CD4-positive, CD25-positive, alpha-beta regulatory T cell (primary cell): ENCODE results near the gene PIGQ. TPM values are rescaled to one million over a fixed set of nuclear protein-coding genes. Genes with fewer than 3 reads are reported as not detected.

Source experiments
- ATAC-seq, 2 donors: fragments of 150-1000 bp; cut with Tn5 transposase; one replicate each; pipeline ENCODE4 v1.10.0; 2021; ENCODE audit warnings: low read depth in 2 of 2, moderate number of reproducible peaks in 2 of 2, moderate library complexity in 1 of 2
- DNase-seq, 3 donors: peaks; one replicate each; pipeline versions ENCODE4 v3.0.0 to v3.0.0-alpha.2; 2012 to 2022; ENCODE audit warnings: mixed read lengths in 1 of 3
- H3K27ac ChIP-seq: one replicate; pipeline ENCODE4 v1.7.0; 2013; ENCODE audit warnings: mild to moderate bottlenecking, low read length; ENCODE audit not compliant: insufficient read depth, poor library complexity, severe bottlenecking
- H3K27me3 ChIP-seq: one replicate; pipeline ENCODE4 v1.7.0; 2013; ENCODE audit warnings: low read length; ENCODE audit not compliant: control insufficient read depth, insufficient read depth
- H3K36me3 ChIP-seq: one replicate; pipeline ENCODE4 v1.7.0; 2013; ENCODE audit warnings: mild to moderate bottlenecking, low read length, moderate library complexity; ENCODE audit not compliant: control insufficient read depth, insufficient read depth
- H3K4me1 ChIP-seq: 2 replicates; pipeline ENCODE4 v1.7.0; 2013; ENCODE audit warnings: mild to moderate bottlenecking, low read length; ENCODE audit not compliant: insufficient read depth, control insufficient read depth, poor library complexity, severe bottlenecking
- H3K4me3 ChIP-seq: one replicate; pipeline ENCODE4 v1.7.0; 2013; ENCODE audit warnings: low read depth, mild to moderate bottlenecking, low read length, moderate library complexity
- H3K9me3 ChIP-seq, 2 experiments: 1 replicate in 1 of 2; 2 replicates in 1 of 2; pipeline ENCODE4 v1.7.0; 2013; ENCODE audit warnings: low read length in 2 of 2, mild to moderate bottlenecking in 1 of 2, moderate library complexity in 1 of 2; ENCODE audit not compliant: control insufficient read depth in 2 of 2
- H3K27ac Mint-ChIP-seq, 3 donors: one replicate each; pipeline ENCODE4 v1.8.0; 2020 to 2022; ENCODE audit warnings: mild to moderate bottlenecking in 3 of 3, mixed read lengths in 3 of 3, moderate library complexity in 2 of 3
- H3K27me3 Mint-ChIP-seq: one replicate; pipeline ENCODE4 v1.8.0; 2022; ENCODE audit warnings: mild to moderate bottlenecking, mixed read lengths
- H3K36me3 Mint-ChIP-seq: one replicate; pipeline ENCODE4 v1.8.0; 2020; ENCODE audit warnings: mixed read lengths
- H3K4me1 Mint-ChIP-seq, 4 donors: one replicate each; pipeline ENCODE4 v1.8.0; 2020 to 2022; ENCODE audit warnings: mixed read lengths in 4 of 4, mild to moderate bottlenecking in 1 of 4
- H3K4me3 Mint-ChIP-seq, 4 donors: one replicate each; pipeline ENCODE4 v1.8.0; 2020 to 2022; ENCODE audit warnings: mild to moderate bottlenecking in 4 of 4, mixed read lengths in 4 of 4, moderate library complexity in 3 of 4
- H3K9me3 Mint-ChIP-seq, 7 donors: one replicate each; pipeline ENCODE4 v1.8.0; 2020 to 2022; ENCODE audit warnings: mixed read lengths in 7 of 7, mild to moderate bottlenecking in 3 of 7, moderate library complexity in 2 of 7
- polyA plus RNA-seq, 4 donors: library from polyadenylated mRNA; unstranded; fragments of 300-500 nt; fragmentation: Illumina TruSeq; gene quantifications; one replicate each; pipeline ENCODE4 v1.2.3, GENCODE V29; 2021
- total RNA-seq: library from RNA; stranded (reverse); gene quantifications from one replicate; pipeline ENCODE4 v1.2.3, GENCODE V29; 2022

PIGQ gene
- total and polyA plus RNA-seq, 5 donors from 2014 or later = 11.6 to 25.7 (median 13.1) TPM

GRCh38 chr16:575354-576196 lies 5.8 kb downstream of the PIGQ start:
- H3K9me3 Mint-ChIP-seq = peaks cover 0 to 2% (median 0%) of the 10 kb centered on the region in 7 donors
- H3K27me3 Mint-ChIP-seq = no peaks in the 10 kb centered on the region
- peaks cover 0 to 16% (median 15%) of the 10 kb centered on the region in 4 donors for H3K4me1 Mint-ChIP-seq
- Histone ChIP-seq H3K36me3 (peaks cover 3% of the 10 kb centered on the region), H3K9me3 (no peaks in the 10 kb centered on the region), H3K27ac (no peak overlapping the region), H3K4me1 (peaks cover 9% of the 10 kb centered on the region), H3K27me3 (no peaks in the 10 kb centered on the region), H3K4me3 (no peak overlapping the region)
- no peak for DNase-seq
- H3K36me3 Mint-ChIP-seq = no peaks in the 10 kb centered on the region
- no peak overlapping the region for H3K4me3 Mint-ChIP-seq
- no peak for ATAC-seq
- H3K27ac Mint-ChIP-seq = no peak overlapping the region

- ATAC-seq (no peak), DNase-seq (no peak)
- Histone ChIP-seq H3K27ac (no peak overlapping the region), H3K4me1 (peaks cover 3% of the 10 kb centered on the region), H3K9me3 (no peaks in the 10 kb centered on the region), H3K4me3 (no peak overlapping the region), H3K36me3 (peaks cover 3% of the 10 kb centered on the region), H3K27me3 (no peaks in the 10 kb centered on the region)
- no peak overlapping the region for H3K27ac Mint-ChIP-seq
- H3K9me3 Mint-ChIP-seq = peaks cover 0 to 2% (median 0%) of the 10 kb centered on the region in 7 donors
- H3K27me3 Mint-ChIP-seq = no peaks in the 10 kb centered on the region
- no peaks in the 10 kb centered on the region for H3K36me3 Mint-ChIP-seq
- peaks cover 0 to 9% (median 8%) of the 10 kb centered on the region in 4 donors for H3K4me1 Mint-ChIP-seq
- no peak overlapping the region for H3K4me3 Mint-ChIP-seq
Observed at GRCh38 chr16:576197-576822, 6.5 kb downstream of the PIGQ start.

GRCh38 chr16:576823-577201 lies 7.0 kb downstream of the PIGQ start:
- no peaks in the 10 kb centered on the region for H3K27me3 ChIP-seq
- no peak for ATAC-seq
- no peaks in the 10 kb centered on the region for H3K27me3 Mint-ChIP-seq
- DNase-seq = no peak
- H3K9me3 ChIP-seq = no peaks in the 10 kb centered on the region
- H3K36me3 Mint-ChIP-seq = no peaks in the 10 kb centered on the region
- H3K4me1 Mint-ChIP-seq = peaks cover 0 to 4% (median 3%) of the 10 kb centered on the region in 4 donors
- H3K4me3 ChIP-seq = no peak overlapping the region
- H3K4me3 Mint-ChIP-seq = no peak overlapping the region
- H3K9me3 Mint-ChIP-seq = peaks cover 0 to 2% (median 0%) of the 10 kb centered on the region in 7 donors
- no peak overlapping the region for H3K27ac ChIP-seq
- H3K4me1 ChIP-seq = peaks cover 3% of the 10 kb centered on the region
- no peak overlapping the region for H3K27ac Mint-ChIP-seq
- peaks cover 3% of the 10 kb centered on the region for H3K36me3 ChIP-seq

GRCh38 chr16:577796-578195 lies 8.0 kb downstream of the PIGQ start:
- Mint-ChIP-seq H3K4me3 (no peak overlapping the region), H3K9me3 (peaks cover 0 to 2% (median 0%) of the 10 kb centered on the region in 7 donors), H3K36me3 (no peaks in the 10 kb centered on the region), H3K27me3 (no peaks in the 10 kb centered on the region), H3K4me1 (no peaks in the 10 kb centered on the region), H3K27ac (no peak overlapping the region)
- H3K27ac ChIP-seq = no peak overlapping the region
- H3K9me3 ChIP-seq = no peaks in the 10 kb centered on the region
- H3K4me1 ChIP-seq = peaks cover 3% of the 10 kb centered on the region
- no peak for DNase-seq
- no peak overlapping the region for H3K4me3 ChIP-seq
- no peak for ATAC-seq
- no peaks in the 10 kb centered on the region for H3K27me3 ChIP-seq
- peaks cover 3% of the 10 kb centered on the region for H3K36me3 ChIP-seq

- Histone ChIP-seq H3K27me3 (no peaks in the 10 kb centered on the region), H3K27ac (no peak overlapping the region), H3K4me1 (peaks cover 3% of the 10 kb centered on the region), H3K4me3 (no peak overlapping the region), H3K9me3 (no peaks in the 10 kb centered on the region), H3K36me3 (peaks cover 3% of the 10 kb centered on the region)
- H3K27ac Mint-ChIP-seq = no peak overlapping the region
- H3K4me1 Mint-ChIP-seq = no peaks in the 10 kb centered on the region
- no peaks in the 10 kb centered on the region for H3K36me3 Mint-ChIP-seq
- DNase-seq (no peak), ATAC-seq (no peak)
- H3K9me3 Mint-ChIP-seq = peaks cover 0 to 2% (median 0%) of the 10 kb centered on the region in 7 donors
- no peak overlapping the region for H3K4me3 Mint-ChIP-seq
- H3K27me3 Mint-ChIP-seq = no peaks in the 10 kb centered on the region
Observed at GRCh38 chr16:578232-578869, 8.6 kb downstream of the PIGQ start.

- DNase-seq (peak; percentile 36 to 76 (median 65)), ATAC-seq (peak; percentile 76 to 89)
- no peak overlapping the region for H3K4me3 Mint-ChIP-seq
- peaks cover 0 to under 1% (median 0%) of the 10 kb centered on the region in 7 donors for H3K9me3 Mint-ChIP-seq
- Histone ChIP-seq H3K9me3 (no peaks in the 10 kb centered on the region), H3K36me3 (peaks cover 3% of the 10 kb centered on the region), H3K4me1 (peaks cover 3% of the 10 kb centered on the region), H3K4me3 (no peak overlapping the region), H3K27me3 (no peaks in the 10 kb centered on the region), H3K27ac (no peak overlapping the region)
- no peaks in the 10 kb centered on the region for H3K36me3 Mint-ChIP-seq
- H3K27ac Mint-ChIP-seq = no peak overlapping the region
- H3K4me1 Mint-ChIP-seq = no peaks in the 10 kb centered on the region
- no peaks in the 10 kb centered on the region for H3K27me3 Mint-ChIP-seq
Observed at GRCh38 chr16:578870-579405, 9.2 kb downstream of the PIGQ start.

- no peak overlapping the region for H3K4me3 ChIP-seq
- no peak for ATAC-seq
- Mint-ChIP-seq H3K27ac (no peak overlapping the region), H3K9me3 (no peaks in the 10 kb centered on the region), H3K4me3 (no peak overlapping the region), H3K36me3 (no peaks in the 10 kb centered on the region), H3K4me1 (no peaks in the 10 kb centered on the region), H3K27me3 (no peaks in the 10 kb centered on the region)
- peaks cover 3% of the 10 kb centered on the region for H3K4me1 ChIP-seq
- no peaks in the 10 kb centered on the region for H3K9me3 ChIP-seq
- no peak for DNase-seq
- H3K27ac ChIP-seq = no peak overlapping the region
- H3K36me3 ChIP-seq = no peaks in the 10 kb centered on the region
- no peaks in the 10 kb centered on the region for H3K27me3 ChIP-seq
Observed at GRCh38 chr16:580141-580945, 10.6 kb downstream of the PIGQ start.
